Left kidney (tissue), 2 donors: ENCODE results near the gene NPFFR1. TPM values are rescaled to one million over a fixed set of nuclear protein-coding genes. Genes with fewer than 3 reads are reported as not detected.

Experiments used
- DNase-seq: peaks from one replicate; pipeline ENCODE4 v3.0.0-alpha.2; 2013
- polyA plus RNA-seq: library from polyadenylated mRNA; unstranded; fragments of 120-200 nt; gene quantifications from one replicate; pipeline ENCODE4 v1.2.1, GENCODE V29; 2013; ENCODE audit not compliant: insufficient read length

The NPFFR1 gene
- polyA plus RNA-seq, 1 donor, result 0.15 TPM

- DNase-seq, result no peak
Measured at GRCh38 chr10:70315276-70315675, 31.5 kb upstream of the NPFFR1 start.

GRCh38 chr10:70312972-70313371 is 29.2 kb upstream of the NPFFR1 start:
- DNase-seq, result no peak

- no peak for DNase-seq
Measured at GRCh38 chr10:70312249-70312648, 28.4 kb upstream of the NPFFR1 start.

DNA sequence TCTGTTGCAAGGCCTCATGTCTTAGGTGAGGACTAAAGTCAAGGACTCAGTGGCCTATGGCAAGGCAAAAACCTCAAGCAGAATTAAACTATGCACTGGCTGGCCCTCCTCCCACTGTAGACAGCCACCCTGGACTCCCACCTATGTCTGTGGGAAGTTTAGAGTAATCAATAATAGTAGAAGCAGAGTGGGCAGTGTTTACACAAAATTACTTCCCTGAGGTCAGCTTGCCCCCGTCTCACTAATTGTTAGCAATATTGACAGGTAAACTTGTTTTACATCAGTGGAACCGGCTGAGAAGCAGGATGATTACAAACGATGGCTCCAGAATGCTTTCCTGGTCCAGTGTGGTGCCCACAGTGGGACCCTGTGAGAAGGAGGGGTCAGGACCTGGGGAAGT is 27.9 kb upstream of the NPFFR1 start:
- DNase-seq, result no peak

- DNase-seq, result no peak
Measured at GRCh38 chr10:70309661-70310060, 25.9 kb upstream of the NPFFR1 start.

- no peak for DNase-seq
Measured at GRCh38 chr10:70308121-70309060, 24.6 kb upstream of the NPFFR1 start.

GRCh38 chr10:70306886-70307520 is 23.2 kb upstream of the NPFFR1 start:
- no peak for DNase-seq

GRCh38 chr10:70306181-70306705 is 22.4 kb upstream of the NPFFR1 start:
- DNase-seq, result no peak

DNA sequence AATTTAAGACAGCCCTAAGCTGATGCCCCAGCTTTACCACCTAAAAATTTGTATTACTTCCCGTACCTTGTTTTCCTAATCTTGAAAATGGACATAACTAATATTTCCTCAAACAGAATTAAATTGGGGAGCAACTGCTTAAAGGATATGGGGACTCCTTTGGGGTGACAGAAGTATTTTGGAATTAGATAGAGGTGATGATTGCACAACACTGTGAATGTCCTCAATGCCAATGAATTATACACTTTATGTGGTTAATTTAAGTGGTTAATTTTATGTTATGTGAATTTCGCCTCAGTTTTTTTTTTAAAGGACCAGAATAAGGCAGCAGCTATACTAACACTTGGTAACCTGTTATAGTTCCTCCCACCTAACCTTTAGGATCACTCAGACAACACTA is 19.9 kb upstream of the NPFFR1 start:
- no peak for DNase-seq

GRCh38 chr10:70302292-70302691 is 18.5 kb upstream of the NPFFR1 start:
- DNase-seq, result no peak

GRCh38 chr10:70300908-70301597 is 17.2 kb upstream of the NPFFR1 start:
- DNase-seq, result no peak

- DNase-seq, result no peak
Measured at GRCh38 chr10:70300461-70300860, 16.7 kb upstream of the NPFFR1 start.

GRCh38 chr10:70299876-70300275 is 16.1 kb upstream of the NPFFR1 start:
- DNase-seq, result no peak

GRCh38 chr10:70298393-70298792 is 14.6 kb upstream of the NPFFR1 start:
- DNase-seq, result no peak

- no peak for DNase-seq
Measured at GRCh38 chr10:70297224-70297623, 13.4 kb upstream of the NPFFR1 start.

- no peak for DNase-seq
Measured at GRCh38 chr10:70296406-70296899, 12.6 kb upstream of the NPFFR1 start.

- DNase-seq, result no peak
Measured at GRCh38 chr10:70295926-70296325, 12.1 kb upstream of the NPFFR1 start.

- DNase-seq, result no peak
Measured at GRCh38 chr10:70295321-70295720, 11.5 kb upstream of the NPFFR1 start.

DNA sequence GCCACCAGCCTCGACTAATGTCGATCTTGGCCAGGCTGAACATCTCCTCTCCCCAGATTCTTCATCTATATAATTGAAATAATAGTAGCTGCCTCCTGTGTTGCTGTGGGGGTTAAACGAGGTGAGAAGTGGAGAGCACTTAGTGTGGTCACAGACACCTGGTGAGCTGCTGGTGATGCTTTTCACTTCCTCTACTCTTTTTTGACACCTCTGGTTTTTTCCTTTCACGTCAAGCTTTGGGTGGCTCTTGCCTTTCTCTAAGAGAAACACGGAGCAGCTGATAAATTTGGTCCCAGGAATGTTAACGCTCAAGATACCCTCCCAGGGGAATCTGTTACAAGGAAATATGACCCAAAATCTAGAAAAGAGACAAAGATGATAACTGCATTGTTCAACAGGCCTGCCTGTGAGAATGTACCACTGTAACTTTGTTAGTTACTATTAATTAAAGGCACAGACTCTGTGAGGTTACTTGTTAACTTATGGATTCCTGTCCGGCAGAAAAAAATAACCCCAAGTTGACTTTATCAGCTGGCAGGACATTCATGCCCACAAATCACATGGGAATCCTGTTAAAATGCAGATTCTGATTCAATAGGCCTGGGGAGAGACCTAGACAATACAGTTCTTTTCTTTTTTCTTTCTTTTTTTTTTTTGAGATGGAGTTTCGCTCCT is 9.5 kb upstream of the NPFFR1 start:
- DNase-seq, result no peak

DNA sequence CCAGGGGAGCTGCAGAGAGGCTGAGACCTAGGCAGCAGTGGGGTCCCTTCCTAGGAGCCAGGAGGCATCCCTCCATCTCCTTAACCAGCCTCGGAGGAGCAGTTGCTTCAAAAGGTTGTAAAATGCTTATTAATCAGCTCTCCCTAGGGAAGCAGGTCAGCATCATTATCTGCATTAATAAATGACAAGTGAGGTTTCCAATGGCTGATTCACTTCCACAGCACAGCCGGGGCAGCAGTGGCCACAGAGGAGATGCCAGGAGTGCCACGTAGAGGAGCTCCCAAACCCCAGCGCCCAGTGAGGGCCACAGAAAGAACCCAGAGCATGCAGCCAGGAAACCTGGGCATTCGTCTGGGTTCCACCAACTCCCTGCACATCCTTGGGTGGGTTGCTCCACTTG is 8.2 kb upstream of the NPFFR1 start:
- DNase-seq, result no peak

- no peak for DNase-seq
Measured at GRCh38 chr10:70289739-70290138, 5.9 kb upstream of the NPFFR1 start.

GRCh38 chr10:70286616-70287015 is 2.8 kb upstream of the NPFFR1 start:
- no peak for DNase-seq
